A549 (cell line): ENCODE results near the gene KRTAP13-3. TPM values are rescaled to one million over a fixed set of nuclear protein-coding genes. Genes with fewer than 3 reads are reported as not detected.
A peak's percentile ranks its signal among the peaks of the same experiment; 100 is the strongest.

ENCODE experiments used
- ATAC-seq, 2 experiments: fragments of 200-7000 bp in 1 of 2; fragments of >200 bp in 1 of 2; cut with Nextera tagmentation in 1 of 2; cut with Tn5 transposase in 1 of 2; 3 replicates each; pipeline versions ENCODE4 v1.8.0 to v1.9.1; 2018 to 2020; ENCODE audit warnings: mild to moderate bottlenecking in 1 of 2, moderate library complexity in 1 of 2
- CTCF ChIA-PET: fragments of 300-600 bp; sonication (Branson Sonifier 250); formaldehyde crosslinking; extraction: SDS; loops from one replicate; lab custom pipeline; 2021; ENCODE audit warnings: antibody characterized with exemption, inconsistent platforms; lab: Yijun Ruan, JAX
- POLR2A ChIA-PET: fragments of 350-600 bp; formaldehyde crosslinking; extraction: SDS; loops from one replicate; lab custom pipeline; 2021; ENCODE audit warnings: antibody characterized with exemption, inconsistent platforms; lab: Yijun Ruan, JAX
- DNase-seq, 2 experiments: peaks; one replicate each; pipeline versions ENCODE4 v3.0.0 to v3.0.0-alpha.2; 2011 to 2016; ENCODE audit warnings: low read depth in 1 of 2, low spot score in 1 of 2
- FAIRE-seq: peaks from 2 replicates; lab custom pipeline; 2011; peaks lifted over from hg19 to GRCh38; lab: Jason Lieb, UNC
- H3K27ac ChIP-seq, 2 experiments: fragments of >200 bp; sonication (Bioruptor Twin); formaldehyde crosslinking; 3 replicates each; pipeline ENCODE4 v1.5.1; 2016 to 2017
- H3K4me1 ChIP-seq: fragments of >200 bp; sonication (Bioruptor Twin); formaldehyde crosslinking; 3 replicates; pipeline ENCODE4 v1.6.1; 2016
- H3K4me2 ChIP-seq: fragments of >200 bp; sonication (Bioruptor Twin); formaldehyde crosslinking; 3 replicates; pipeline ENCODE4 v1.6.1; 2016
- H3K4me3 ChIP-seq: fragments of >200 bp; sonication (Bioruptor Twin); formaldehyde crosslinking; 3 replicates; pipeline ENCODE4 v1.5.1; 2016
- H3K9me3 ChIP-seq: fragments of >200 bp; sonication (Bioruptor Twin); formaldehyde crosslinking; 3 replicates; pipeline ENCODE4 v1.6.1; 2016
- BCL3 ChIP-seq: fragments of >200 bp; sonication (Bioruptor Twin); formaldehyde crosslinking; IDR thresholded peaks from 3 replicates; pipeline ENCODE4 v1.6.1; 2016
- BHLHE40 ChIP-seq: IDR thresholded peaks from 2 replicates; pipeline ENCODE4 v1.6.1; 2012; ENCODE audit warnings: low read depth, low read length, inconsistent platforms
- CBX2 ChIP-seq: fragments of 200-600 bp; sonication (generic); IDR thresholded peaks from 2 replicates; pipeline ENCODE4 v1.6.1; 2016; ENCODE audit warnings: low read depth, mild to moderate bottlenecking, borderline replicate concordance
- CBX8 ChIP-seq: fragments of 200-600 bp; sonication (generic); IDR thresholded peaks from 2 replicates; pipeline ENCODE4 v1.6.1; 2016
- CHD2 ChIP-seq: fragments of 150-350 bp; IDR thresholded peaks from 2 replicates; pipeline ENCODE4 v1.6.1; 2014; ENCODE audit warnings: low read length; ENCODE audit not compliant: partially characterized antibody
- CHD4 ChIP-seq: fragments of 200-600 bp; sonication (generic); IDR thresholded peaks from 2 replicates; pipeline ENCODE4 v1.6.1; 2016; ENCODE audit warnings: antibody characterized with exemption, mild to moderate bottlenecking, borderline replicate concordance
- EHF ChIP-seq: fragments of 250-450 bp; sonication (Bioruptor Pico); IDR thresholded peaks from 2 replicates; pipeline ENCODE4 v1.5.0; 2020; ENCODE audit warnings: mild to moderate bottlenecking
- EHMT2 ChIP-seq: fragments of 200-600 bp; sonication (generic); IDR thresholded peaks from 2 replicates; pipeline ENCODE4 v1.6.1; 2016; ENCODE audit warnings: antibody characterized with exemption, low read depth, mild to moderate bottlenecking, moderate library complexity
- EP300 ChIP-seq, 2 experiments: fragments of >200 bp; sonication (Bioruptor Twin); formaldehyde crosslinking; IDR thresholded peaks; 2 replicates in 1 of 2; 3 replicates in 1 of 2; pipeline ENCODE4 v1.6.1; 2016 to 2017
- GATA3 ChIP-seq: IDR thresholded peaks from 2 replicates; pipeline ENCODE4 v1.6.1; 2012; ENCODE audit warnings: borderline replicate concordance
- HOXB13 ChIP-seq: fragments of 250-450 bp; sonication (Bioruptor Pico); IDR thresholded peaks from 2 replicates; pipeline ENCODE4 v1.5.0; 2020; ENCODE audit warnings: low read depth, mild to moderate bottlenecking, moderate library complexity
- HOXB5 ChIP-seq: fragments of 250-450 bp; sonication (Bioruptor Pico); IDR thresholded peaks from 2 replicates; pipeline ENCODE4 v1.5.0; 2020; ENCODE audit warnings: mild to moderate bottlenecking, moderate library complexity
- JUN ChIP-seq, 2 experiments: fragments of >200 bp; sonication (Bioruptor Twin); formaldehyde crosslinking; IDR thresholded peaks; 2 replicates in 1 of 2; 3 replicates in 1 of 2; pipeline ENCODE4 v1.6.1; 2016 to 2017
- JUNB ChIP-seq: fragments of >200 bp; sonication (Bioruptor Twin); formaldehyde crosslinking; IDR thresholded peaks from 2 replicates; pipeline ENCODE4 v1.6.1; 2016
- MAFK ChIP-seq: fragments of 450-650 bp; IDR thresholded peaks from 2 replicates; pipeline ENCODE4 v1.6.1; 2014; ENCODE audit not compliant: partially characterized antibody
- MAX ChIP-seq: IDR thresholded peaks from 2 replicates; pipeline ENCODE4 v1.6.1; 2012
- MAZ ChIP-seq: fragments of 150-350 bp; IDR thresholded peaks from 2 replicates; pipeline ENCODE4 v1.6.1; 2014; ENCODE audit warnings: antibody characterized with exemption, low read depth, low read length, borderline replicate concordance
- NPAS2 ChIP-seq: fragments of 250-450 bp; sonication (Bioruptor Pico); IDR thresholded peaks from 2 replicates; pipeline ENCODE4 v1.8.0; 2022; ENCODE audit warnings: mild to moderate bottlenecking, moderate library complexity, borderline replicate concordance
- NR3C1 ChIP-seq: fragments of >200 bp; sonication (Bioruptor Twin); formaldehyde crosslinking; IDR thresholded peaks from 3 replicates; pipeline ENCODE4 v1.6.1; 2017
- PBX3 ChIP-seq: IDR thresholded peaks from 2 replicates; pipeline ENCODE4 v1.6.1; 2012
- PHF8 ChIP-seq: fragments of 200-600 bp; sonication (generic); IDR thresholded peaks from 2 replicates; pipeline ENCODE4 v1.6.1; 2016; ENCODE audit warnings: low read depth, mild to moderate bottlenecking, antibody characterized with exemption, moderate library complexity, borderline replicate concordance
- POLR2A ChIP-seq: IDR thresholded peaks from 2 replicates; pipeline ENCODE4 v1.6.1; 2012; ENCODE audit warnings: mild to moderate bottlenecking, low read length
- POLR2AphosphoS2 ChIP-seq: conservative IDR thresholded peaks from 2 replicates; pipeline ENCODE4 v1.6.1; 2012; ENCODE audit warnings: low read length, improper control_type of control experiment, inconsistent platforms
- RARB ChIP-seq: fragments of 250-450 bp; sonication (Bioruptor Pico); IDR thresholded peaks from 2 replicates; pipeline ENCODE4 v1.8.0; 2021; ENCODE audit warnings: mild to moderate bottlenecking, moderate library complexity
- RFX5 ChIP-seq: fragments of 450-650 bp; IDR thresholded peaks from 2 replicates; pipeline ENCODE4 v1.7.1; 2014; ENCODE audit warnings: antibody characterized with exemption, mild to moderate bottlenecking, moderate library complexity
- SMC3 ChIP-seq: fragments of >200 bp; sonication (Bioruptor Twin); formaldehyde crosslinking; IDR thresholded peaks from 3 replicates; pipeline ENCODE4 v1.6.1; 2018; ENCODE audit warnings: inconsistent platforms
- USF2 ChIP-seq: fragments of 450-650 bp; IDR thresholded peaks from 2 replicates; pipeline ENCODE4 v1.6.1; 2014; ENCODE audit warnings: antibody characterized with exemption
- ZFP36 ChIP-seq: fragments of 450-650 bp; IDR thresholded peaks from 2 replicates; pipeline ENCODE4 v1.6.1; 2014; ENCODE audit warnings: borderline replicate concordance; ENCODE audit not compliant: partially characterized antibody
- ZSCAN20 ChIP-seq: fragments of 250-450 bp; sonication (Bioruptor Pico); IDR thresholded peaks from 2 replicates; pipeline ENCODE4 v1.8.0; 2022; ENCODE audit warnings: mild to moderate bottlenecking, moderate library complexity
- WGBS: methylation state at CpG from one replicate; pipeline ENCODE4 v1.1.6; 2017; ENCODE audit errors: missing lambda C conversion rate; 5-methylcytosine and 5-hydroxymethylcytosine counted together
- polyA minus RNA-seq: library from RNA; depleted of rRNA, polyadenylated mRNA; stranded (reverse); fragments of >200 nt; gene quantifications from 2 replicates; pipeline ENCODE4 v1.2.3, GENCODE V29; 2011; rRNA and poly(A)+ RNA removed
- polyA plus RNA-seq, 4 experiments: library from polyadenylated mRNA; depleted of rRNA in 3 of 4; stranded (reverse); fragments of >200 nt; fragmentation: RNase III in 1 of 4; extraction: RNeasy Plus Mini Kit Qiagen cat#74134 plus additional on column Dnase treatment in 1 of 4; gene quantifications; 2 replicates in 3 of 4; 3 replicates in 1 of 4; pipeline ENCODE4 v1.2.3, GENCODE V29; 2011 to 2017

Gene KRTAP13-3
- polyA plus RNA-seq (2011; rRNA removed) = not detected in 2 replicates
- not detected in 2 replicates for polyA plus RNA-seq (2012; cell fraction: cytosol; rRNA removed)
- not detected in 2 replicates for polyA plus RNA-seq (2012; cell fraction: nucleus; rRNA removed)
- not detected in 3 replicates for polyA plus RNA-seq (2017; fragmentation: RNase III; extraction: RNeasy Plus Mini Kit Qiagen cat#74134 plus additional on column Dnase treatment)
- not detected in 2 replicates for polyA minus RNA-seq

- ChIA-PET POLR2A (no interaction called here), CTCF (no interaction called here)
- WGBS = 16% methylated on average over 5 of the region's 5 CpGs
- TF ChIP-seq GATA3 (no peak), MAX (no peak), PBX3 (no peak), MAFK (no peak), CHD4 (no peak), CBX2 (no peak), SMC3 (no peak), PHF8 (no peak), HOXB13 (no peak), POLR2A (no peak)
- no peaks in the 10 kb centered on the region for H3K9me3 ChIP-seq
- no peak within 1 kb of the TSS for H3K4me3 ChIP-seq
- DNase-seq = no peak
- no peak for FAIRE-seq
- no peak for ATAC-seq
- H3K4me2 ChIP-seq = no peak within 1 kb of the TSS
- H3K27ac ChIP-seq = no peak within 1 kb of the TSS
- H3K4me1 ChIP-seq = no peaks in the 10 kb centered on the region
These were observed at the start of gene KRTAP13-3 for GRCh38 chr21:30425826-30426225. Gene KRTAP13-3, minus strand, starts transcription at chr21:30425926. Its CDS starts 14 bp downstream, at chr21:30425912.

GRCh38 chr21:30468900-30469714 lies 43.4 kb upstream of the KRTAP13-3 start:
- ChIA-PET CTCF (no interaction called here), POLR2A (no interaction called here)
- Histone ChIP-seq H3K9me3 (no peaks in the 10 kb centered on the region), H3K4me1 (no peaks in the 10 kb centered on the region), H3K4me2 (no peak overlapping the region), H3K27ac (no peak overlapping the region), H3K4me3 (no peak overlapping the region)
- DNase-seq (no peak), FAIRE-seq (no peak), ATAC-seq (no peak)
- no peak for TF ChIP-seq CBX2
- TF ChIP-seq JUN (IDR thresholded peaks at IDR 0.05) = no peak
- no peak for TF ChIP-seq EHF (CRISPR knock-in tag)
- 0% methylated on average over 6 of the region's 6 CpGs for WGBS

- no peaks in the 10 kb centered on the region for H3K9me3 ChIP-seq
- H3K4me1 ChIP-seq = no peaks in the 10 kb centered on the region
- H3K4me2 ChIP-seq = no peak overlapping the region
- H3K27ac ChIP-seq = no peak overlapping the region
- ATAC-seq (no peak), FAIRE-seq (no peak), DNase-seq (peak in 1 of 2 experiments; percentile 1)
- ChIA-PET CTCF (interaction anchor here (1.5 kb wide), 1 partner anchor 16 kb away, joined by 3 read pairs; the partner anchor contains the start of gene KRTAP19-1), POLR2A (no interaction called here)
- 6% methylated on average over 3 of the region's 3 CpGs for WGBS
- no peak for TF ChIP-seq BHLHE40
- TF ChIP-seq POLR2AphosphoS2 = no peak
- no peak for TF ChIP-seq JUNB
- peak; percentile 77 for TF ChIP-seq MAFK
- no peak for TF ChIP-seq MAZ
- H3K4me3 ChIP-seq = no peak overlapping the region
These were observed 38.0 kb upstream of the KRTAP13-3 start for GRCh38 chr21:30463713-30464112.

- POLR2A ChIA-PET = no interaction called here
- no peak overlapping the region for H3K27ac ChIP-seq
- H3K4me2 ChIP-seq = no peak overlapping the region
- H3K4me3 ChIP-seq = no peak overlapping the region
- DNase-seq = no peak
- CTCF ChIA-PET = interaction anchor here (2.0 kb wide), 1 partner anchor 15 kb away, joined by 4 read pairs; no protein-coding TSS in a partner anchor
- 9% methylated on average over 3 of the region's 3 CpGs for WGBS
- no peak for ATAC-seq
- no peaks in the 10 kb centered on the region for H3K4me1 ChIP-seq
- H3K9me3 ChIP-seq = no peaks in the 10 kb centered on the region
- FAIRE-seq = no peak
- no peak for TF ChIP-seq RARB
- TF ChIP-seq ZSCAN20 (CRISPR knock-in tag) = no peak
- TF ChIP-seq EP300 (IDR thresholded peaks at IDR 0.05) = no peak
- no peak for TF ChIP-seq ZFP36
- TF ChIP-seq PHF8 = no peak
- no peak for TF ChIP-seq CHD2
- no peak for TF ChIP-seq RFX5
- TF ChIP-seq NR3C1 = no peak
- TF ChIP-seq CBX8 = no peak
- no peak for TF ChIP-seq BHLHE40
- TF ChIP-seq NPAS2 (CRISPR knock-in tag) = no peak
- no peak for TF ChIP-seq BCL3
- TF ChIP-seq EHMT2 = no peak
- TF ChIP-seq USF2 = no peak
- TF ChIP-seq JUN (IDR thresholded peaks at IDR 0.05) = no peak
- TF ChIP-seq HOXB5 = no peak
These were observed 22.8 kb upstream of the KRTAP13-3 start for GRCh38 chr21:30448514-30448913.
